ENCODE measurements around the gene FNIP1.

- TF ChIP-seq CREB1 (IDR thresholded peaks at IDR 0.05; ENCODE audit: low read depth) (no peak), TAF1 (IDR thresholded peaks at IDR 0.05; ENCODE audit: low read depth) (no peak), EP300 (IDR thresholded peaks at IDR 0.05; ENCODE audit: borderline replicate concordance) (no peak), RAD21 (IDR thresholded peaks at IDR 0.05; ENCODE audit: low read depth) (no peak), MAX (IDR thresholded peaks at IDR 0.05) (no peak), USF1 (IDR thresholded peaks at IDR 0.05) (no peak), REST (IDR thresholded peaks at IDR 0.05; ENCODE audit: low read depth) (no peak), CEBPB (IDR thresholded peaks at IDR 0.05) (no peak), TCF12 (IDR thresholded peaks at IDR 0.05; ENCODE audit: low read depth) (no peak), NFIC (IDR thresholded peaks at IDR 0.05) (no peak), YY1 (IDR thresholded peaks at IDR 0.05; ENCODE audit: low read depth) (no peak), FOXM1 (IDR thresholded peaks at IDR 0.05; ENCODE audit: borderline replicate concordance, low read depth) (no peak)
These were observed 185.8 kb downstream of the FNIP1 start for GRCh38 chr5:131611064-131611381.
